Inflammatory macrophage treated with lipopolysaccharide for 4 hours (primary cell): ENCODE data around the gene HHLA2.
"Not testable (repeated sequence)": the region's sequence is repeated elsewhere in the genome, so short reads cannot be mapped to it uniquely, and the experiment has no call there.

Experiments used
- DNase-seq: peaks from one replicate; pipeline ENCODE4 v3.0.0-alpha.2; 2020

Gene HHLA2

GRCh38 chr3:108296239-108296638 is at the start of gene HHLA2:
TSS of gene HHLA2 (plus strand) at chr3:108296548. CDS start at chr3:108351814, 55,266 bp downstream.
- DNase-seq = no peak

GRCh38 chr3:108250626-108251025 is 45.7 kb upstream of the HHLA2 start:
- DNase-seq = no peak

DNA sequence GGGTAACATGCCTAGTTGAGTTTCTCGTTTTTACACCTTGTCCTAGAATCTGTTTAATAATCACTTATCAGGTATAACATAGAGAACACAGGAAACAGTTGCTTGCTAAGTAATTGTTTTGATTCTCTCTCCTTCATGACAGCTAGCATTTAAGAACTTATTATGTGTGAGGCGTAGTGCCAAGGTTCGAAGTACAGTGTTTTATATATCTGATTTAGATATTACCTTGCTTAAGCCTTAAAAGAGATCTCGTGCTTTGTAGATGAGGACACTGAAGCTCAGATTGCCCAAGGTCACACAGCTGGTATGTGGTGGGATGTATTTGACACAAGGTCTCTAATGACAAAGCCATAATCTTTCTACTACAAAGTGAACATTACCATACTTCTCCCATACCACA is 45.1 kb upstream of the HHLA2 start:
- DNase-seq = no peak

DNA sequence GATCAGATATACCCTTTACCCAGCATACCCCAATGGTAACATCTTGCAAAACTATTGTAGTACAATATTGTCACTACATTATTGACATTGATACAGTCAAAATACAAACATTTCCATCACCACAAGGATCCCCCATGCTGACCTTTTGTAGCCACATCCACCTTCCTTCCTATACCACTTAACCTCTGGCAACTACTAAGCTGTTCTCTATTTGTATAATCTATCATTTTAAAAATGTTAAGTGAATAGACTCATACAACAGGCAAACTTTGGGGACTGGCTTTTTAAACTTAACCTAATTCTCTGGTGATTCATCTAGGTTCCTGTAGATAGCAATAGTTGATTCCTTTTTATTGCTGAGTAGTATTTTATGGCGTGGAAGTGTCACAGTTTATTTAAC is 44.5 kb upstream of the HHLA2 start:
- no peak for DNase-seq

DNA sequence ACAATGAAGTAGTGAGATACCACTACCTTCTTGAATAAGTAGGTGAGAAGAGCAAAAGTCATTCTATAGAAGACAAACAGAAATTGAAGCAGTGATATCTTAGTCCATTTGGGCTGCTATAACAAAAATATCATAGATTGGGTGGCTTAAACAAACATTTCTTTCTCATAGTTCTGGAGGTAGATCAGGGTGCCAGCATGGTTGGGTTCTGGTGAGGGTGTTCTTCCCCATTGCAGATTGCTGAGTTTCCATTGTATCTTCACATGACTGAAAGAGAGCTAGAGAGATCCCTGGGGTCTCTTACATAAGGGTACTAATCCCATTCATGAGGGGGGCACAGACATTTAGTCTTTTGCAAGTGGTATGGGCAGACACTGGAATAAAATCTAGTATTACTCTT is 41.2 kb upstream of the HHLA2 start:
- no peak for DNase-seq

- DNase-seq = not testable (repeated sequence)
These were observed 31.6 kb upstream of the HHLA2 start for GRCh38 chr3:108264534-108265298.

DNA sequence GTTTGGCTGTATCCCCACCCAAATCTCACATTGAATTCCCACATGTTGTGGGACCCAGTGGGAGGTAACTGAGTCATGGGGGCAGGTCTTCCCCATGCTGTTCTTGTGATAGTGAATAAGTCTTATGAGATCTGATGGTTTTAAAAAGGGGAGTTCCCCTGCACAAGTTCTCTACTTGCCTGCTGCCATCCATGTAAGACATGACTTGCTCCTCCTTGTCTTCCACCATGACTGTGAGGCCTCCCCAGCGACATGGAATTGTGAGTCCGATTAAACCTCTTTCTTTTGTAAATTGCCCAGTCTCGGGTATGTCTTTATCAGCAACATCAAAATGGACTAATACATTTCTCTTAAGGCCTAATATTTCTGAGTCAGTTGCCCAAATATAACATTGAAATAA is 28.1 kb upstream of the HHLA2 start:
- not testable (repeated sequence) for DNase-seq

DNA sequence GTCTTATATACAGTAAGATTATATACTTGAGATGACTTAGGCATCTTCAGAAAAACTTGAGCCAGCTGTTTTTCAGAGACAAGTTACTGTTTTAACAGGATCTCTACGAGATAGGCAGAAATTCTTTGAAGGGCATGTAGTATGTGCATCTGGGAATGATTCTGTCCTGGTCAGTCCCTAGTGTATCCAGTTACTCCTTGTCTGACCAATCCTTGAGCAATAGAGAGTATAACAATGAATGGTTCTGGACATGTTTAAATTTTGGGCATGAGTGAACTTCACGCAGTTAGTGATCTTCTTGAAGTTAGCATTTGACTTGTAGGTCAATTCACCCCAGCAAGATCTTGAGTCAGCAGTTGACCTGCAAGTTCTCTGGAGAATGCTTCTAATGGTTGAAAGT is 24.7 kb upstream of the HHLA2 start:
- DNase-seq = no peak

DNA sequence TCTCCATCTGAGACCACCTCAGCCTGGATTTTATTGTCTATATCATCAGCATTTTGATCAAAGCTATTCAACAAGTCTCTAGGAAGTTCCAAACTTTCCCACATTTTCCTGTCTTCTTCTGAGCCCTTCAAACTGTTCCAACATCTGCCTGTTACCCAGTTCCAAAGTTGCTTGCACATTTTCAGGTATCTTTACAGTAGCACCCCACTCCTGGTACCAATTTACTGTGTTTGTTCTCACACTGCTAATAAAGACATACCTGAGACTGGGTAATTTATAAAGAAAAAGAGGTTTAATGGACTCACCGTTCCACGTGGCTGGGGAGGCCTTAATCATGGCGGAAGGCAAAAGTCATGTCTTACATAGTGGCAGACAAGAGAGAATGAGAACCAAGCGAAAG is 17.3 kb upstream of the HHLA2 start:
- not testable (repeated sequence) for DNase-seq

GRCh38 chr3:108280476-108280875 is 15.9 kb upstream of the HHLA2 start:
- no peak for DNase-seq

- DNase-seq = no peak
These were observed 14.7 kb upstream of the HHLA2 start for GRCh38 chr3:108281670-108282069.

DNA sequence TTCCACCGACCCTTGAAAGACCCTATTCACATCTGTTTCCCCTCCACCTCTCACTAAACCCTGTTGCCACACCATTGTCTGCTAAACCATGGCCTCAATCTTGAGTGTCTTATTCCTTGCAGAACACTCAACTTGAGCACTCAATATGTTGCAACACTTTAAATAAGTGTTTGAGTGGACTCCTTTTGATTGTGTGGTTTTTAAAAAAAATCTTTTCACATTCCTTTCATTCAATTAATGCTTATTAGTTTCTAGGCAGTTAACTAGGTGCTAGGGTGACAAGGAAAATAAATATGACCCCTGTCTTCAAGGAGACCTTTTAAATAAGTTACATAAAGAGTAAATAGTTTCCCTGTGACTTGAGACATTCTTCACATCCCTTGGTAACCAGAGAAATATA is 13.3 kb upstream of the HHLA2 start:
- no peak for DNase-seq

DNA sequence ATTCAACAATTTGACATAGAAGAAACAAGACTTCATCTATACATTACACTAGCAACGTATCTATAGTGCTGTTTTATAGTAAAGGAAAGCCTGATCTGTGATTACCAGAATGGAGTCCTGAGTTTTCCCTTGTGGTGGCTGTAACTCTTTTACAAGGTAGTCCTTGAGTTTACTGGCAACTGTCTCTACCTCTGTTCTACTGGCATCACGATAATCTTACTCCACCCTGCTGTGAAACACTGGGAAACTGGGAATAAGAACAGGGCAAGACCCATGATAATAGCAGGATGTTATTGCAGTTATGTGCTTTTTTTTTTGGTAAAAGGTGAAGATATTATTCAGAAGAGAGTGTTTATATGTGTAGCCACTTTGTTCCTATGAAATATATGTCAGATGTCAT is 12.4 kb upstream of the HHLA2 start:
- no peak for DNase-seq

DNA sequence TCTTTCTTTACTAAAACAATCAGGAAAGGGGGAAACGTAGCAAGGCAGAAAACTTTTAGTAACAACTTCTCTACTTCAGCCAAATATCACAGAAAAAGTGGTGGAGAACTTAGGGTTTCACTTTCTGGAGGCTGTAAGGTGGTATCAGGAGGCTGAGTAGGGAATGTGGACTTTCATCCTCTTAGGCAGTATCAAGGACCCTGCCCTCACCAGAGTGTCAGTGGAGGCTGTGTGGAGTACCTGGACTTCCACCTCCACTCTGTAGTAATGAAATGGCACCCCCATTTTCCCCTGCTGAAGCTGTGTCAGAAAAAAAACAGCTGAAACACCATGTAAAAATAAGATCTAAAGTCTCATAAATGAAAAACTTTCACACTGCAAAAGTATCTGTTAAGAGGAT is 11.2 kb upstream of the HHLA2 start:
- no peak for DNase-seq

DNA sequence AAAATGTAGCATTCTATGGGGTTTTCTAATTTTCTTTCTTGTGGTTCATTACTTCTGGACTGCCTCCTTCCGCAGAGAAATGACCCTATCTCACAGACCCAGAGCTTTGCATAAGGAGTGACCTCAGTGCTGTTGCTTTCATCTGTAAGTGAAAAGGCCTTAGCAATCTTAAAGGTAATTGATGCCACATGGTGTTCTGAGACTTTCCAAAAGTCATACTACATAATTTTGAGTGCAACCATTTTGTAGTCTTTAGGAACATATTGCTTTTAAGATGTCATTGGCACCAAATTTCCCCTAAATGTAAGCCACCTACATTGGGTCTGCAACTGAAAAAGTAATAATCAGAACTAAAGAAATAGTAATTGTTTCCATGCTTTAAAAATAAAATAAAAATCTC is 9.2 kb upstream of the HHLA2 start:
- DNase-seq = no peak

- DNase-seq = not testable (repeated sequence)
These were observed 8.2 kb upstream of the HHLA2 start for GRCh38 chr3:108288193-108288592.

DNA sequence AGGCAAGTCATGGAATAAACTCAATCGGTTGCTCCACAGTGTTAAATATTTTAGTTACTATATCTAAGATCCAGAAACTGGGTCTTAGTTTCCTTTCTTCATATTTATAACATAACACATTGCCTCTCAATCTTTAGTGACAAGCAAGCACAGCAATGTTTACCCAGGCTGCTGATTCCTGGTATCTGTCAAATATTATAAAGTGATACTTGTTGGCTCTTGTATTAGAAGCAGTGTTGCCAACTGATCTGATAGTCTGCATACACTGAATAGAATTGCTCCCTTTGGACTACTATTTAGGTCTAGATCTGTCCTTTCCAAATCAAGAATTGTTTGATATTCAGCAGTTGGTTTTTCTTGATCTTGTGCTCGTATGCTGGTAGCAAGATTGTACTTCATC is 7.2 kb upstream of the HHLA2 start:
- no peak for DNase-seq

- peak; percentile 67 for DNase-seq
These were observed 3.9 kb upstream of the HHLA2 start for GRCh38 chr3:108292450-108292849.

GRCh38 chr3:108292905-108293328 is 3.4 kb upstream of the HHLA2 start:
- DNase-seq = peak; percentile 18

DNA sequence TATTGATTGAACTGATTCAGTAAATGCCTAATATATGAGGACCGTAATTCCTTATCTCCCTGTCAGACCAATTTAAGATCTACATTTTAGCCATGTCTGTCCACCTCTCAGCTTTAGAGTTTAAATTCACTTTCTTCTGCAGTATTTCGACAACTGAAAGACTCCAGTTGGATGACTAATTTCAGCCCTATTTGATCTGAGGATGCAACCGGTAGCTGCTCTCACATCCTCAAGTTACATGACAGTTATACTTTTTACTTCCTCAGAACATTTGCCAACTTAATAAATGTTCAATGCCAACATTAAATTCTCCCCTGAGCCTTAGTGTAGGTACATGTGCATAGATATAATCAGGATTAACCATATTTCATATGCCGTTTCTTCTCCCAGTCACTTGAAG is 2.5 kb upstream of the HHLA2 start:
- peak; percentile 87 for DNase-seq

DNA sequence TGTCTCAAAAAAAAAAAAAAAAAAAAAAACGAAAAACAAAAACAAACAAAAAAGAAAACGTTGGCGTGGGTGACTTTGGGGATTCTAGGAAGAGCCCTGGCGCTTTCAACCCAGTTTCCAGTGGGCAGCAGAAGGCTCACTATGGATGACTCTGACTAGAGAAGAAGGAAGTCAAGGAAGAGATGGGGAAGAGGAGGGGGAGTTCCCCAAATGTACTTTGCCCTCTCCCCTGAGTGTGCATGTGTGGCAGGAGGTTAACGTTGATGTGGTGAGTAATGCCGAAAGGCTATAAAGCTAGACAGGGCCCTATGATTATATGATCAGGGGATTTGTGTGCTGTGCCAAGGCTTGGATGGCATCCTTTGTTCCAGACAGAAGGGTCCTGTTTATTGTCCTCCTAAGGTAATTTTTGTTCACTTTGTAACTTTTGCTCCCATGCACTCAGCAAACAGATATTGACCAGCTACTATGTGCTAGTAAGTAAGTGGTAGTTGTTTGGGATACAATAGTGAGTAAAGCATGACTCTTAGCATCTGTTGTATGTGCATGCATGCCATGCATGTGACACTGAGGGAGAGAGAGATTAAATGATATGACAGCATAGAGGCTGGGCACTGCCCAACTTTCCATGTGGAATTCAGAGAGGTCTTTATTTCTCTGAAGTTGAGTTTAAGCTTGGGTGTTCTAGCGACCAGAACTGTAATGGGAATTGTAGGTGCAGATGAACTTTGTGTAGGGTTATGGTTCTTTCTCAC is 750 bp upstream of the HHLA2 start:
- DNase-seq = peak; percentile 56

- DNase-seq = no peak
These were observed 1.3 kb downstream of the HHLA2 start for GRCh38 chr3:108297647-108298046.

DNA sequence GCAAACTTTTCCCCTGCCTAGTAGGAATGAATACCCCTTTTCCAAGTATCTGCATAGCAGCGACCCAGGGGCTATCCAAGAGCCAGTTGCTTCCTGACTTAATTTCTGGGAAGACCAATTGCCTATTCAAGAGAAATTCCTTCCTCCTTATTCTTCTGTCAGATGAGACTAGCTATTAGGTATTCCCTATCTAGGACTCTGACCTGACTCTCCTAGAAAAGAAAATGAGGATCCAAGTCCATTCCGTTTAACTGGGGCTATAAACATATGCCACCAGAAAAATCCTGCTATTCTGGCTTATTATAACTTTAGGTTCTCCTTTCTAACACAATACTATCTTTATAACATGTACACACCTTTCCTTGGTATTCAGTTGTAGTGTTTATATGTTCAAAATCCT is 1.7 kb downstream of the HHLA2 start:
- no peak for DNase-seq

GRCh38 chr3:108300103-108300849 is 3.9 kb downstream of the HHLA2 start:
- no peak for DNase-seq
